ENCODE results near the gene FAM76A. TPM values are rescaled to one million over a fixed set of nuclear protein-coding genes. Genes with fewer than 3 reads are reported as not detected.
A peak's percentile ranks its signal among the peaks of the same experiment; 100 is the strongest.
"Not testable (repeated sequence)": the region's sequence is repeated elsewhere in the genome, so short reads cannot be mapped to it uniquely, and the experiment has no call there.

The FAM76A gene
- total RNA-seq, 1 experiment from 2014 or later: 9.7 TPM

- Mint-ChIP-seq H3K4me1 (ENCODE audit: insufficient read depth, unreplicated experiment) (peaks cover 14% of the 10 kb centered on the region), H3K4me3 (ENCODE audit: unreplicated experiment) (peak within 1 kb of the TSS; percentile 85), H3K27me3 (ENCODE audit: insufficient read depth, unreplicated experiment) (no peaks in the 10 kb centered on the region), H3K27ac (ENCODE audit: low read depth, unreplicated experiment) (peak within 1 kb of the TSS; percentile 89), H3K36me3 (ENCODE audit: insufficient read depth, unreplicated experiment) (no peaks in the 10 kb centered on the region), H3K9me3 (ENCODE audit: unreplicated experiment) (no peaks in the 10 kb centered on the region)
- no TSS peak for BruUV-seq (replicated peaks)
- no peak for TF ChIP-seq CTCF (IDR thresholded peaks at IDR 0.05; ENCODE audit: unreplicated experiment)
- CTCF ChIA-PET: interaction anchor here (1.1 to 2.2 kb wide), 2 partner anchors 12 to 47 kb away, joined by 4 to 5 read pairs; partner anchors contain the start of gene FAM76A
- intact Hi-C loops (cut with micrococcal nuclease): loop anchor here (5.0 kb wide), 2 partner anchors 59 to 101 kb away; partner anchors contain the start of genes IFI6 and PPP1R8
- DNase-seq (ENCODE audit: unreplicated experiment): peak; percentile 99
- POLR2A ChIA-PET: interaction anchor here (0.5 to 3.7 kb wide), 32 partner anchors 9 to 962 kb away, joined by 3 to 72 read pairs (median 4); partner anchors contain the start of genes EYA3, FAM76A, IFI6 and MAP3K6
Measured at GRCh38 chr1:27772932-27773825, 47.4 kb downstream of the FAM76A start, which contains the start of gene STX12. STX12 (plus strand) TSS chr1:27773219; CDS start chr1:27773308, 89 bp downstream.

- Mint-ChIP-seq H3K27me3 (ENCODE audit: insufficient read depth, unreplicated experiment) (no peaks in the 10 kb centered on the region), H3K27ac (ENCODE audit: low read depth, unreplicated experiment) (peak overlapping the region; percentile 89), H3K36me3 (ENCODE audit: insufficient read depth, unreplicated experiment) (no peaks in the 10 kb centered on the region), H3K4me3 (ENCODE audit: unreplicated experiment) (peak overlapping the region; percentile 85), H3K4me1 (ENCODE audit: insufficient read depth, unreplicated experiment) (peaks cover 14% of the 10 kb centered on the region), H3K9me3 (ENCODE audit: unreplicated experiment) (no peaks in the 10 kb centered on the region)
- peak; percentile 4 for DNase-seq (ENCODE audit: unreplicated experiment)
- TF ChIP-seq CTCF (IDR thresholded peaks at IDR 0.05; ENCODE audit: unreplicated experiment): no peak
- TSS peak; percentile 53 for BruUV-seq (replicated peaks)
- CTCF ChIA-PET: interaction anchor here (0.9 to 1.1 kb wide), 3 partner anchors 11 to 166 kb away, joined by 3 to 4 read pairs (median 4); no protein-coding TSS in a partner anchor
- intact Hi-C loops (cut with micrococcal nuclease): loop anchor here (5.0 kb wide), 2 partner anchors 58 to 102 kb away; partner anchors contain the start of genes IFI6 and PPP1R8
- POLR2A ChIA-PET: interaction anchor here (0.7 to 3.7 kb wide), 18 partner anchors 8 to 733 kb away, joined by 3 to 72 read pairs (median 6); partner anchors contain the start of genes FAM76A, IFI6, PPP1R8 and WASF2
Measured at GRCh38 chr1:27773826-27774445, 48.2 kb downstream of the FAM76A start.

- no peaks in the 10 kb centered on the region for H3K27me3 Mint-ChIP-seq (ENCODE audit: insufficient read depth, unreplicated experiment)
- ChIA-PET POLR2A (interaction anchor here (0.6 to 3.7 kb wide), 12 partner anchors 8 to 263 kb away, joined by 3 to 72 read pairs (median 10); partner anchors contain the start of genes FAM76A, IFI6 and PPP1R8), CTCF (interaction anchor here (0.6 to 1.1 kb wide), 3 partner anchors 61 to 683 kb away, joined by 3 to 6 read pairs (median 4); no protein-coding TSS in a partner anchor)
- H3K4me1 Mint-ChIP-seq (ENCODE audit: insufficient read depth, unreplicated experiment): peaks cover 14% of the 10 kb centered on the region
- H3K36me3 Mint-ChIP-seq (ENCODE audit: insufficient read depth, unreplicated experiment): peaks cover 2% of the 10 kb centered on the region
- no peak for TF ChIP-seq CTCF (IDR thresholded peaks at IDR 0.05; ENCODE audit: unreplicated experiment)
- no peak overlapping the region for H3K27ac Mint-ChIP-seq (ENCODE audit: low read depth, unreplicated experiment)
- no peaks in the 10 kb centered on the region for H3K9me3 Mint-ChIP-seq (ENCODE audit: unreplicated experiment)
- BruUV-seq (replicated peaks): no TSS peak
- no peak overlapping the region for H3K4me3 Mint-ChIP-seq (ENCODE audit: unreplicated experiment)
- no peak for DNase-seq (ENCODE audit: unreplicated experiment)
- intact Hi-C loops (cut with micrococcal nuclease): loop anchor here (5.0 kb wide), 2 partner anchors 58 to 102 kb away; partner anchors contain the start of genes IFI6 and PPP1R8
Measured at GRCh38 chr1:27774654-27775053, 48.9 kb downstream of the FAM76A start.

- CTCF ChIA-PET: interaction anchor here (0.6 to 1.1 kb wide), 3 partner anchors 112 to 684 kb away, joined by 3 to 6 read pairs (median 4); no protein-coding TSS in a partner anchor
- H3K36me3 Mint-ChIP-seq (ENCODE audit: insufficient read depth, unreplicated experiment); BruUV-seq (replicated peaks); intact Hi-C loops (cut with micrococcal nuclease); H3K9me3 Mint-ChIP-seq (ENCODE audit: unreplicated experiment); H3K4me3 Mint-ChIP-seq (ENCODE audit: unreplicated experiment); H3K27me3 Mint-ChIP-seq (ENCODE audit: insufficient read depth, unreplicated experiment): not testable (repeated sequence)
- DNase-seq (ENCODE audit: unreplicated experiment): peak; percentile 34
- Mint-ChIP-seq H3K4me1 (ENCODE audit: insufficient read depth, unreplicated experiment) (peaks cover 14% of the 10 kb centered on the region), H3K27ac (ENCODE audit: low read depth, unreplicated experiment) (peak overlapping the region; percentile 25)
- POLR2A ChIA-PET: interaction anchor here (0.6 to 3.7 kb wide), 9 partner anchors 7 to 103 kb away, joined by 3 to 72 read pairs (median 6); partner anchors contain the start of genes FAM76A, IFI6 and PPP1R8
Measured at GRCh38 chr1:27775336-27775735, 49.6 kb downstream of the FAM76A start.

GRCh38 chr1:27776276-27776675, 50.5 kb downstream of the FAM76A start:
- POLR2A ChIA-PET: interaction anchor here (1.0 to 1.4 kb wide), 2 partner anchors 56 to 104 kb away, joined by 4 to 5 read pairs; partner anchors contain the start of gene IFI6
- CTCF ChIA-PET: interaction anchor here (0.6 to 0.9 kb wide), 2 partner anchors 9 to 113 kb away, joined by 3 to 5 read pairs; no protein-coding TSS in a partner anchor

More at GRCh38 chr1:27776276-27776675, 50.5 kb downstream of the FAM76A start:
- H3K4me3 Mint-ChIP-seq (ENCODE audit: unreplicated experiment); H3K27ac Mint-ChIP-seq (ENCODE audit: low read depth, unreplicated experiment); DNase-seq (ENCODE audit: unreplicated experiment); intact Hi-C loops (cut with micrococcal nuclease); H3K9me3 Mint-ChIP-seq (ENCODE audit: unreplicated experiment); BruUV-seq (replicated peaks); H3K27me3 Mint-ChIP-seq (ENCODE audit: insufficient read depth, unreplicated experiment): not testable (repeated sequence)
- H3K4me1 Mint-ChIP-seq (ENCODE audit: insufficient read depth, unreplicated experiment): peaks cover 14% of the 10 kb centered on the region
- peaks cover 12% of the 10 kb centered on the region for H3K36me3 Mint-ChIP-seq (ENCODE audit: insufficient read depth, unreplicated experiment)

Measured in MCF 10A (cell line).